ENCODE measurements around the gene TAGLN2.

Gene TAGLN2

DNA sequence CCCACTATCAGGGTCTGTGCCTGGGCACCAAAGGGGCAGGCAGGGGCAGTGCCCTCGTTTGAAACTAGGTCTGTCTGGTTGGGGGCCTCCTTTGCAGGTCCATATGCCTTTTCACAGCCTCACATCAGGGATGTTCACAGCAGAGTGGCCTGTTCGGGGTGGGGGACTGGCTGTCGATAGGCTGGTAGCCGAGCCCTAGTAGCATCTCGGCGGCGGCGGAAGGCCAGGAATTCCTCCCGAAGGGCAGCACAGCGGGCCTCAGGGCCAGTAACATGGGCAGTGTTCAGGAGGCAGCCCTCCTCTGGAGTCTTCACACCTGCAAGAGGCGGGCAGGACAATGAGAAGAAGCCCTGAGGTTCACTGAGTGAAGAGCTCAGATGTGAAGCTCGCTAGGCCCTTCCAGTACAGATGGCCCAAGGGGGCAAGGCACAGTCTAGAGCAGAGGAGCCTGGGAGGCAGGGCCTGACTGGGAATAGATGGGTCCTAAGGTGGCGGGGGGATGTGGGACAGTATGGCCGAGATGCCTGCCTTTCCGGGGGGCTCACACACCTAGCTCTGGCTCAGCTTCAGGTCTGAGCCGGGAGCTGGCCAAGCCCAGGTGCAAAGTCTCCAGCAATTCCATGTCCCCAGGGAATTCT is 2.0 kb upstream of the TAGLN2 start:
- TF ChIP-seq, protein P1, sequence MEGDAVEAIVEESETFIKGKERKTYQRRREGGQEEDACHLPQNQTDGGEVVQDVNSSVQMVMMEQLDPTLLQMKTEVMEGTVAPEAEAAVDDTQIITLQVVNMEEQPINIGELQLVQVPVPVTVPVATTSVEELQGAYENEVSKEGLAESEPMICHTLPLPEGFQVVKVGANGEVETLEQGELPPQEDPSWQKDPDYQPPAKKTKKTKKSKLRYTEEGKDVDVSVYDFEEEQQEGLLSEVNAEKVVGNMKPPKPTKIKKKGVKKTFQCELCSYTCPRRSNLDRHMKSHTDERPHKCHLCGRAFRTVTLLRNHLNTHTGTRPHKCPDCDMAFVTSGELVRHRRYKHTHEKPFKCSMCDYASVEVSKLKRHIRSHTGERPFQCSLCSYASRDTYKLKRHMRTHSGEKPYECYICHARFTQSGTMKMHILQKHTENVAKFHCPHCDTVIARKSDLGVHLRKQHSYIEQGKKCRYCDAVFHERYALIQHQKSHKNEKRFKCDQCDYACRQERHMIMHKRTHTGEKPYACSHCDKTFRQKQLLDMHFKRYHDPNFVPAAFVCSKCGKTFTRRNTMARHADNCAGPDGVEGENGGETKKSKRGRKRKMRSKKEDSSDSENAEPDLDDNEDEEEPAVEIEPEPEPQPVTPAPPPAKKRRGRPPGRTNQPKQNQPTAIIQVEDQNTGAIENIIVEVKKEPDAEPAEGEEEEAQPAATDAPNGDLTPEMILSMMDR (conservative IDR thresholded peaks at IDR 0.05; ENCODE audit: low read length), result no peak
- H3K4me3 ChIP-seq (ENCODE audit: low read length), result no peak overlapping the region
- no peak for DNase-seq (ENCODE audit: low read depth)

DNA sequence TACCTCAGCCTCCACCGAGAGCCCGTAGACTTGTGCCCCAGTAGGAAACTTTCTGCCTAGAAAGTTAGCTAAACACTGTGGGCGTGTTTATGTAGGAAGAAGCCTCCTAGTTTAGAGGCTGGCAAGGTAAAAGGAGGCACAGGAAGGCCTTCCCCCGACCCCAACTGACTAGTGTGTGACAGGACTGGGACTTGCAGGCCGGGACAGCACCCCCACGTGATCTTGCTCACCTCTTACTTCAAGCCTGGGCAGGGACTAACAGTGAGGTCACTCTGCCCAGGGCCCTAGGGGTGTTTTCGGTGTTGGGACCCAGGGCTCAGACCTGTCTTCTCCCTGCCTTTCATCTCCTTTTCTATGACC is 392 bp upstream of the TAGLN2 start:
- TF ChIP-seq, protein P1 (conservative IDR thresholded peaks at IDR 0.05; ENCODE audit: low read length), result no peak
- peak overlapping the region; percentile 99 for H3K4me3 ChIP-seq (ENCODE audit: low read length)
- DNase-seq (ENCODE audit: low read depth), result no peak

DNA sequence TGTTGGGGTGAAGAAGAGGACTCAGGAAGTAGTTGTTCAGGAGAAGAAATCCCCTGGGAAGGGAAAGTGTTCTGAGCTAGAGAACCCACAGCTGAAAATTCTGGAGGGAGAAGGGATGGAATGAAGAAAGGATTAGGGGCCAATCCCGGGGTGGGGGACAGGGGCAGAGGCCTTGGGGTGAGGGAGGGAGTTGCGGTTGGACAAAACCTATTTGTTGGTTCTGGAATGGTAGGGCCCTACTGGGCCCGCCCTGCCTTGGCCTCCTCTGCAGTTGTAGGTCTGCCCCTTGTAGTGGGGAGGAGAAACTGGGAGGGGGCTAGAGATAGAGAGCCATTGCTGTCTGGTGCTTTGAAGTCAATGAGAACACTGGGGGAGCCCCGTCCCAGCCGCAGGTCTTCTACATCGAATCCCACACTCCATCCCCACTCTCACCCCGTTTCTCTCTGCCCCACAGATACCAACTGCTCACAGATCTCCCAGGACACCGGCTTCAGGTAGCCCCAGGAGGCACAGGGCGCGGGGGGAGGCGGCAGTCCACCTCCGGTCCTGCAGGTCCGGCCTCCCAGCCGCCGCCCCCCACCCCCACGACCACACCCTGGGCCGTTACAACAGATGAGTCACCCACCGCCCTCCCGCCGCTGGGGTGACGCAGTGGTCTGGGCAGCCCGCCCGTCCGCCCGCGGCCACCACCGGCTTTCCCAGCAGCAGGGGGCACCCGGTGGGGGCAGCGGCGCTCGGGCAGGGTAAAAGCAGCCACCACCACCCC is 1.1 kb downstream of the TAGLN2 start:
- H3K4me3 ChIP-seq (ENCODE audit: low read length), result peak overlapping the region; percentile 99
- TF ChIP-seq, protein P1 (conservative IDR thresholded peaks at IDR 0.05; ENCODE audit: low read length), result 0 out of 2 replicates have a peak, but pooled peaks have one; percentile 4
- DNase-seq (ENCODE audit: low read depth), result peak; percentile 92

DNA sequence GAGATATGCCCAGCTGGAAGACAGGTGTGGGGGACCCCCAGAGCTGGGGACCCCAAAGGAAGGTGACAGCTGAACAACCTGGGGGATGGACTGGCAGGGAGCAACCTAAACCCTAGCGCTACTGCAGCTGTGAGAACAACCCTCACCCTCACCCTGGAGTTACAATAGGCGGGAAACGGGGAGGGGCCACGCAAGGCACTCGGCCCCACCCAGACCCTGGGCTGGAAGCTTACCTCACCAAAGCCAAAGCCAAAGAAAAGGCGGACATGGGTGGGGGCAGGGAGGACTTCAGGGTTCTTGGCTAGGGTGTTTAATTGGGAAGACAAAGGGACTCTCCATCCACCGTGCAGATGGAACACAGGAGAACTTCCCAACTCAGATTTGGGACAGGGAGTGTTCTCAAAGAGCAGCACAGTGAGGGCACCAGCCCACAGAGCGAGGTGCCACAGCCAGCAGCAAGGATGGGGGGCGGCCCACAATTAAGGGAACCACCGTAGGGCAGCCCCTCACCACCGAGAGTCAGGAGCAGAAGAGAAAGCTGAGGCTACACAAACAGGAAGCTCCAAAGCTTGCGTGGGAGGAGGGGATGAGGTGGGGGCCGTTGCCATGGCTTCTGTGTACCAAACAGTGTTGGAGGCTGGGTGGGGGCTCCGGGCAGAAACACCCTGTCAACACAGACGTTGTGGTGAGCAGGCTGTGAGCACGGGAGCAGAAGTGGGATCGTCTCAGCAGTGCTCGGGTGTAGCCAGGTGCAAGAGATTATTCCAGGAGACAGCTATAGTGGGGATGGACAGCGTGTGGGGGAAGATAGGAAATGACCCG is 1.9 kb downstream of the TAGLN2 start:
- peak; percentile 85 for DNase-seq (ENCODE audit: low read depth)
- TF ChIP-seq, protein P1 (conservative IDR thresholded peaks at IDR 0.05; ENCODE audit: low read length), result no peak
- peak overlapping the region; percentile 99 for H3K4me3 ChIP-seq (ENCODE audit: low read length)

DNA sequence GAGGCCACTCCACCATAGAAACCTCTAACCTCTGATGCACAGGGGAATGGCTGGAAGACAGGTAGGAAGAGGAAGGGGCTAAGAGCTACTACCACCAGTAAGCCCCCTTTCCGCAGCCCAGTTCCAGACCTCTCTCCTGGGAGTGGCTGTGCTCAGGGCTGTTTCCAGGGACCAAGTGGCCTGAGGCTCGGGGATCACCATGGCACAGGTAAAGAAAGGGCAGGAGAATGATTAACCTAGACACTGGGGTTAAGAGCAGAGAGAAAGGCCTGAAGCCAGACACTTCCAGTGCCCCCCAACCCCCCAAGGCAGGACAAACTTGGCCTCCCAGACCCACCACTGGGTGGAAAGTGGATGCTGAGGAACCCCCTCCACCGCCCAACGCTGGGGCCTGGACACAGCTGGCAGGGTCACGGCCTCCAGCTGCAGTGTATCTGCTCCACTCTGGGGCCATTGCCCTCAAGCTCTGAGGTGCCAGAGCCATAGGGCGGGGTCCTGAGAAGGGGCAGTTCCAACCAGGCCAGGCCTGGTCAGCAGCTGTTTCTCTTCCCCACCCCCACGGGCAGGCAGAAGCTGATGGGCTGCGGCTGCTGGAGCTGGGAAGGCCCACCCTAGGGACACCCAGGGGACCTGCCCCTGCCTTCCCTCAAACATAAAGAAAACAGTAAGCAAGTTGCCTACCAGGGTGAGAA is 2.6 kb downstream of the TAGLN2 start:
- DNase-seq (ENCODE audit: low read depth), result peak; percentile 48
- TF ChIP-seq, protein P1 (conservative IDR thresholded peaks at IDR 0.05; ENCODE audit: low read length), result no peak
- peak overlapping the region; percentile 99 for H3K4me3 ChIP-seq (ENCODE audit: low read length)

DNA sequence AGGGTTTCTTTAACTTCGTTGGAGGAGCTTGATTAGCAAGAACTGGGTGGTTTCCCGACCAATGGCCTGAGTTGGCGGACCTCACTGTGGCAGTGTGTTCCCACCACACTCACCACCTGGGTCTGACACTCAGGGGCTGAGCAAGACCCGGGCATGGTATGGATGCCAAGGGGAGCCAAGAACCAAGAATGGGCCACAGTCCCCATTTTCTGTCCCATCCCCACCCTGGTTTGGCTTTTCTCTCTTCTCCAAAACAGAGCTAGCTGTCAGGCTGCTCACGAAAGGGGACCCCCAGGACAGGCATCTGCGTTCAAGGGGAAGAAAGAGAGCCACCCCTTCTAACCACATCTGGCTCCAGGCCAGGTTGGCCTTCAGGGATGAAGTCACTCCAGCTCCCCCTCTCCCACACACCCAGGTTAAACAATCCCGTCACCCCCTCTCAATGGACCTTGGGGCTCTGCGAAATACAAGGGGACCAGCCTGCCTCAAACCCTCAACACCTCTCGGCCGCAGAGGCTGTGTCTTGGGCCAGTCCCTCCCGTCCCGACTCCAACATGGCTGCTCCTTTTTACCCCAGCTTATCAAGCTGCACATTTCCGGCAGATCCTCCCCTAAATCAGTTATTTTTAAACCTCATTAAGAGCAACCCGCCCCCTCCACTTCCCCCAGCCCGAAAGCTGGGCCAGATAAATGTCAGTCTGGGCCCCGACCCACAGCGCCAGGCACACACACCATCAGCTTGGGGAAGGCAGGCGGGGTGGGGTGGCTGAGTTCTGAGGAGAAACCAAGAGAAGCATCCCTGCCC is 3.4 kb downstream of the TAGLN2 start:
- H3K4me3 ChIP-seq (ENCODE audit: low read length), result peak overlapping the region; percentile 99
- no peak for DNase-seq (ENCODE audit: low read depth)
- TF ChIP-seq, protein P1 (conservative IDR thresholded peaks at IDR 0.05; ENCODE audit: low read length), result no peak
